GM12878 (cell line): ENCODE results near the gene CYS1.

Experiments used
- MEF2A ChIP-seq: IDR thresholded peaks from 2 replicates; pipeline ENCODE4 v1.6.1; 2011; ENCODE audit warnings: low read depth, mild to moderate bottlenecking, low read length, moderate library complexity; ENCODE audit not compliant: insufficient read depth
- REST ChIP-seq: IDR thresholded peaks from 2 replicates; pipeline ENCODE4 v1.6.1; 2012; ENCODE audit warnings: mild to moderate bottlenecking, low read depth, low read length
- ZNF384 ChIP-seq: IDR thresholded peaks from 2 replicates; pipeline ENCODE4 v1.6.1; 2012; ENCODE audit warnings: low read depth, mild to moderate bottlenecking, low read length, improper control_type of control experiment, borderline replicate concordance

GRCh38 chr2:10046931-10047330, 33.3 kb downstream of the CYS1 start:
- TF ChIP-seq ZNF384 (no peak), MEF2A (no peak), REST (no peak)
